T-helper 1 cell (primary cell): ENCODE data around the gene ZSCAN18.
"Not testable (repeated sequence)": the region's sequence is repeated elsewhere in the genome, so short reads cannot be mapped to it uniquely, and the experiment has no call there.

Source experiments
- DNase-seq, 5 donors: peaks; one replicate each; pipeline ENCODE4 v3.0.0-alpha.2; 2012 to 2020
- total RNA-seq, 4 donors: gene quantifications; one replicate each; lab custom pipeline; 2026; lab: John Stamatoyannopoulos, UW

The ZSCAN18 gene
- 34.6 to 56.6 (median 49.9) reads per million in 4 donors for total RNA-seq

- peak; percentile 79 to 98 (median 95) for DNase-seq
Observed at GRCh38 chr19:58097781-58098681, at the start of gene ZSCAN18. ZSCAN18 (minus strand) TSS chr19:58098231; CDS start chr19:58090267, 7,964 bp downstream.

DNA sequence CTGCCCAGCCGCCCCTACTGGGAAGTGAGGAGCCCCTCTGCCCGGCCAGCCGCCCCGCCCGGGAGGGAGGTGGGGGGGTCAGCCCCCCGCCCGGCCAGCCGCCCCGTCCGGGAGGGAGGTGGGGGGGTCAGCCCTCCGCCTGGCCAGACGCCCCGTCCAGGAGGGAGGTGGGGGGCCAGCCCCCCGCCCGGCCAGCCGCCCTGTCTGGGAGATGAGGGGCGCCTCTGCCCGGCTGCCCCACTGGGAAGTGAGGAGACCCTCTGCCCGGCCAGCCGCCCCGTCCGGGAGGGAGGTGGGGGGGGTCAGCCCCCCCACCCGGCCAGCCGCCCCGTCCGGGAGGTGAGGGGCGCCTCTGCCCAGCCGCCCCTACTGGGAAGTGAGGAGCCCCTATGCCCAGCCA, 49.4 kb upstream of the ZSCAN18 start:
- not testable (repeated sequence) for DNase-seq

GRCh38 chr19:58145849-58146248, 47.8 kb upstream of the ZSCAN18 start:
- no peak for DNase-seq

GRCh38 chr19:58134244-58134643, 36.2 kb upstream of the ZSCAN18 start:
- no peak for DNase-seq

GRCh38 chr19:58129284-58129683, 31.3 kb upstream of the ZSCAN18 start:
- DNase-seq = no peak

GRCh38 chr19:58128041-58128685, 30.1 kb upstream of the ZSCAN18 start:
- DNase-seq = no peak

- no peak for DNase-seq
Observed at GRCh38 chr19:58123354-58123753, 25.3 kb upstream of the ZSCAN18 start.

- DNase-seq = no peak
Observed at GRCh38 chr19:58118979-58119733, 21.1 kb upstream of the ZSCAN18 start.

GRCh38 chr19:58117841-58118575, 20.0 kb upstream of the ZSCAN18 start:
- DNase-seq = no peak

DNA sequence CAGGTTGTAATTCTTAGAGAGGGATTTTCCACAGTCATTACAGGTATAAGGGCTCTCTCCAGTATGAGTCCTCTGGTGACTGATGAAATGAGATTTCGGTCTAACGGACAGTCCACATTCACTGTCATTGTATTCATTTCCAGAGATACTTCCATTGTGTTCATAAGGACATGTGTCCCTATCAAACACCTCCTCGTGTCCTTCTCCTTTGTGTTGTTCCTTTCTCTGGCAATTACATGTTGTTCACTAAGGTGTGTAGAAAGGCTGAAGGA, 10.5 kb upstream of the ZSCAN18 start:
- no peak for DNase-seq

DNA sequence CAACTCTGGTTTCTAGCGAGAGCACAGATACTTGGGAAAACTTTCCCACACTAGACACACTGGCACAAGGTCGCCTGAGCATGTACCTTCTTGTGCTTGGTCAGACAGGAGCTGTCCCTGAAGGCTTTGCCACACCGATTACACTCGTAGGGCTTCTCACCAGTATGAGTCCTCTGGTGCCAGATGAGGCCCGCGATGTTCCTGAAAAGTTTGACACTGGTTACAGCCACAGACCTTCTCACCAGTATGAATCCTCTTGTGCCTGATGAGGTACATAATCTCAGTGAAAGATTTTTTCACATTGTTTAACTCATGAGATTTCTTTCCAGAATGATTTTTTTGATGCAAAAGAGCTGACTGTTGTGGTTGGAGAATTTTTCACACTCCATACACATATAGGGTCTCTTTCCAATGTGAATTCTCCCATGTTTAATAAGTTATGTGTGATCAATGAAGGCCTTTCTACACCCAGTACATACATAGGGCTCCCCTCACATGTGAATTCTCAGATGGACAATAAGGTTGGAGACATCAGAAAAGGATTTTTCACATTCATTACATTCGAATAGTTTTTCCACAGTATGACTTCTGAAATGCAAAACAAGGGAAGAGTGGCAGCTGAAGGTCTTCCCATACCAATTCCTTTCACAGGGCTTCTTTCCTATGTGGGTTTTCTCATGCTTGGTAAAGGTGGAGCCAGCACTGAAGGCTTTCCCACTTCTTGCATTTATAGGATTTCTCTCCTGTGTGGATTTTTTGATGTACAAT, 9.9 kb upstream of the ZSCAN18 start:
- DNase-seq = no peak

- DNase-seq = no peak
Observed at GRCh38 chr19:58098682-58098998, 609 bp upstream of the ZSCAN18 start.

DNA sequence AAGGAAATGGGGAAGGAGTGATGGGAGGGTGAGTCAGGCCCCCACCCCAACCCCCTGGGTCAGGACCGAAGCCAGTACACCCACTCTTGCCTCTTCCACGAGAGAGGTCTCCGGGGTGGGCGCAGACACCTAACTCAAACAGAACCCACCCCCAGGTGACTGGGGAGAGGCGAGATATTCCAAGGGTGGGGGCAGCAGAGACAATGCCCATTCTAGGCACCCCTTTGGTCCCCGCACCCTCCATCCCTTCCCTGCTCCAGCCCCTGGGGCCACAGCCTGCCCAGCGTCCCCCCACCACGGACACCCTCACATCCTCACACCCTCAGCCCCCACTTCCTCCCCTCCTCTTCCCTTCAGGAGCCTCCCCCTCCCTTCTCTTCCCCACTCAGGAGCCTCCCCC, 682 bp downstream of the ZSCAN18 start:
- DNase-seq = no peak

GRCh38 chr19:58096884-58097283, 1.1 kb downstream of the ZSCAN18 start:
- DNase-seq = no peak

GRCh38 chr19:58095328-58095727, 2.7 kb downstream of the ZSCAN18 start:
- no peak for DNase-seq

DNA sequence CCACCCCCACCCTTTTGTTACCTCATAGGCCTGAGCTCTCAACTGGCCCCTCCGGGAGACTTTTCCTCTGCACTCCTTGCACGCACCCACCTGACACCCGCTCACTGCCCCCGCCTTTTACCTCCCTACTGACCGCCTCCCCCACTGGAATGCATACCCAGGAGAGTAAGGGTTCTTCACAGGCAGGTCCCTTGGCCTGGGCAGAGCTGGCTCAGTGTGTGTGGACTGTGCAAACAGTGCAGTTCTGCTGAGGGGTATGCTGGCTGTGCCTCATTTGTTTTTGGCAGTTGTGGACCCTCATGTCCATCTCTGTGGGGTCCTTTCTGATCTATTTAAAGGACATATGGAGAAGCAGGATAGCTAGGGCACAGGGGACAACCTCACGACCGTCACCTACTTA, 5.0 kb downstream of the ZSCAN18 start:
- no peak for DNase-seq

GRCh38 chr19:58091251-58091995, 6.6 kb downstream of the ZSCAN18 start:
- no peak for DNase-seq

GRCh38 chr19:58089846-58090245, 8.2 kb downstream of the ZSCAN18 start:
- DNase-seq = no peak

- no peak for DNase-seq
Observed at GRCh38 chr19:58088521-58089052, 9.4 kb downstream of the ZSCAN18 start.

DNA sequence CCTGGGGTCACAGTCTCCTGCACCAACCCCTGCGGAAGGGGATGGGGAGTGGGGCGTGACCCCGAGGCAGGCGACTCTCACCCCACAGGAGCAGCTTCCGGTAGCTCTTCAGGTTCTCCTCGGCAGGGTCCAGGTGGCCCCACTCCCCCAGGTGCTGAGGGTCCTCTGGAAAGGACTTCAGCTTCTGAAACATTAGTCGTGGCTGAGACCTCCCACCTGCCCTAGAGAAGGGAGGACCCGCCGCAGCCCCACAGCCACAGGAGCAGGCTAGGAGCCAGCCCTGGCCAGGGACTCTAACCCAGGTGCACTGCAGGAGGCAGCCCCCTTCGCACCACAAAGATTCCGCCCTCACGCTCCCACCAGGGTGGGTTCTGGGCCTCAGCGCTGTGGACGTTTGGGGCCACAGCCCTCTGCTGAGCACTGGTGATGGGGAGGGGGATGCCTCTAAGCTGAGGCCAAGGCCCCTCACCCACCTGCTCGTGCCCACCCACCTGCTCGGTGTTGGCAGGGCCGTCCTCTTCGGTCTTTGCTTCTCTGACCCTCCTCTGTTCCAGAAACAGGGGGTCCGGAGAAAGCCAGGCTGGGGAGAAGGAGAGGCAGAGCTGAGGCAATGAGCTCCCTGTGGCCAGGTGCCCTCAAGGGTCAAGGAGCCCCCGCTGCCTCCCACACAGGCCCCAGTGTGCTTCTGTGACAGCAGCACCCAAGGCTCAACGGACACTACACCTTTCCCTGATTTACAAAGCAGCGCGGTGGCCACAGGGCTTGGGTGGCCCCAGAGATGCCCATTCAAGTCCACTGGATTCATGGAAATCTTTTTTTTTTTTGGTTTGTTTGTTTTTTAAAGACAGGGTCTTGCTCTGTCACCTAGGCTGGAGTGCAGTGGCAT, 11.0 kb downstream of the ZSCAN18 start:
- DNase-seq = no peak
